Measurements from ENCODE around the gene RSPH10B2.
"Not testable (repeated sequence)": the region's sequence is repeated elsewhere in the genome, so short reads cannot be mapped to it uniquely, and the experiment has no call there.

GRCh38 chr7:6781581-6781980, 27.7 kb downstream of the RSPH10B2 start:
- TF ChIP-seq, protein P1, sequence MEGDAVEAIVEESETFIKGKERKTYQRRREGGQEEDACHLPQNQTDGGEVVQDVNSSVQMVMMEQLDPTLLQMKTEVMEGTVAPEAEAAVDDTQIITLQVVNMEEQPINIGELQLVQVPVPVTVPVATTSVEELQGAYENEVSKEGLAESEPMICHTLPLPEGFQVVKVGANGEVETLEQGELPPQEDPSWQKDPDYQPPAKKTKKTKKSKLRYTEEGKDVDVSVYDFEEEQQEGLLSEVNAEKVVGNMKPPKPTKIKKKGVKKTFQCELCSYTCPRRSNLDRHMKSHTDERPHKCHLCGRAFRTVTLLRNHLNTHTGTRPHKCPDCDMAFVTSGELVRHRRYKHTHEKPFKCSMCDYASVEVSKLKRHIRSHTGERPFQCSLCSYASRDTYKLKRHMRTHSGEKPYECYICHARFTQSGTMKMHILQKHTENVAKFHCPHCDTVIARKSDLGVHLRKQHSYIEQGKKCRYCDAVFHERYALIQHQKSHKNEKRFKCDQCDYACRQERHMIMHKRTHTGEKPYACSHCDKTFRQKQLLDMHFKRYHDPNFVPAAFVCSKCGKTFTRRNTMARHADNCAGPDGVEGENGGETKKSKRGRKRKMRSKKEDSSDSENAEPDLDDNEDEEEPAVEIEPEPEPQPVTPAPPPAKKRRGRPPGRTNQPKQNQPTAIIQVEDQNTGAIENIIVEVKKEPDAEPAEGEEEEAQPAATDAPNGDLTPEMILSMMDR (optimal IDR thresholded peaks at IDR 0.05 in 1 of 3, IDR thresholded peaks at IDR 0.05 in 1 of 3, conservative IDR thresholded peaks at IDR 0.05 in 1 of 3; ENCODE audit: extremely low read depth in 1 of 3, insufficient read depth in 2 of 3, low read length in 3 of 3): not testable (repeated sequence)
- not testable (repeated sequence) for TF ChIP-seq EZH2 (IDR thresholded peaks at IDR 0.05; ENCODE audit: low read length)

All from keratinocyte (primary cell).